Stomach smooth muscle (tissue), 2 donors: ENCODE results near the gene ZNF366.

Experiments used
- H3K27ac ChIP-seq: one replicate; pipeline ENCODE4 v1.7.0; 2013; ENCODE audit warnings: mild to moderate bottlenecking, low read length, inconsistent platforms
- H3K27me3 ChIP-seq, 2 donors: one replicate each; pipeline ENCODE4 v1.7.0; 2013; ENCODE audit warnings: low read length in 2 of 2; ENCODE audit not compliant: insufficient read depth in 2 of 2, control insufficient read depth in 1 of 2
- H3K36me3 ChIP-seq, 2 donors: one replicate each; pipeline ENCODE4 v1.7.0; 2013; ENCODE audit warnings: low read length in 2 of 2; ENCODE audit not compliant: control insufficient read depth in 2 of 2, insufficient read depth in 2 of 2
- H3K4me1 ChIP-seq: one replicate; pipeline ENCODE4 v1.7.0; 2013; ENCODE audit warnings: low read length; ENCODE audit not compliant: control insufficient read depth, insufficient read depth
- H3K4me3 ChIP-seq, 2 donors: one replicate each; pipeline ENCODE4 v1.7.0; 2013; ENCODE audit warnings: low read length in 2 of 2
- H3K9ac ChIP-seq, 2 donors: one replicate each; pipeline ENCODE4 v1.7.0; 2013; ENCODE audit warnings: low read length in 2 of 2, mild to moderate bottlenecking in 1 of 2
- H3K9me3 ChIP-seq, 2 donors: one replicate each; pipeline ENCODE4 v1.7.0; 2013; ENCODE audit warnings: low read length in 2 of 2; ENCODE audit not compliant: control insufficient read depth in 2 of 2
- donor health status: healthy.
- donor health status: Pancreatic carcinoma.

ZNF366 gene

GRCh38 chr5:72508241-72509170 is 1.3 kb upstream of the ZNF366 start:
- Histone ChIP-seq H3K27ac (peak overlapping the region; percentile 6), H3K27me3 (no peaks in the 10 kb centered on the region), H3K9ac (no peak overlapping the region), H3K9me3 (no peaks in the 10 kb centered on the region), H3K4me1 (peaks cover 21% of the 10 kb centered on the region), H3K36me3 (no peaks in the 10 kb centered on the region), H3K4me3 (no peak overlapping the region)

- no peaks in the 10 kb centered on the region for H3K9me3 ChIP-seq
- H3K27ac ChIP-seq = peak overlapping the region; percentile 6
- no peaks in the 10 kb centered on the region for H3K27me3 ChIP-seq
- H3K4me1 ChIP-seq = peaks cover 21% of the 10 kb centered on the region
- H3K9ac ChIP-seq = no peak overlapping the region
- no peak overlapping the region for H3K4me3 ChIP-seq
- no peaks in the 10 kb centered on the region for H3K36me3 ChIP-seq
Measured at GRCh38 chr5:72507907-72508238, 663 bp upstream of the ZNF366 start.

DNA sequence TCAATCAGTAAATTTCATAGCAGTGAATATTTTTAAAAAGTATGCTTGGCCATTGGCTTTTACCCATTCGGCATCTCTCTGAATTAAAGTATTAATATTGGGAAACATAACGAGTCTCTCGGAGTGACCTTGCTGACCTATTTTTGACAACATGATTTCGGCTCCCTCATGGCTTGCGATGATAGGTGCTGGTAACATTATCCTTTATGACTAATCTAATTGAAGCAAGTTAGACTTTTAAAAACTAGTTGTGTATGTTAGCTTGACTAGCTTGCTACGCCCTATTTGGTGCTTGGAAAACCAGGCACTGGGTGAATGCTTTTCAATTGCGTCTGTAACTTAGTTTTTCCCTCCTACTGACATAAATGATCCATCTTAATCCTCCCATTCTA is 1.1 kb downstream of the ZNF366 start:
- Histone ChIP-seq H3K9me3 (no peaks in the 10 kb centered on the region), H3K27ac (no peak overlapping the region), H3K36me3 (no peaks in the 10 kb centered on the region), H3K27me3 (no peaks in the 10 kb centered on the region), H3K4me1 (peaks cover 21% of the 10 kb centered on the region), H3K4me3 (peak overlapping the region in 1 of 2 donors; percentile 9), H3K9ac (no peak overlapping the region)

- Histone ChIP-seq H3K4me1 (peaks cover 18% of the 10 kb centered on the region), H3K9me3 (no peaks in the 10 kb centered on the region), H3K27me3 (no peaks in the 10 kb centered on the region), H3K9ac (no peak overlapping the region), H3K36me3 (no peaks in the 10 kb centered on the region), H3K27ac (no peak overlapping the region), H3K4me3 (no peak overlapping the region)
Measured at GRCh38 chr5:72505539-72506157, 1.6 kb downstream of the ZNF366 start.

DNA sequence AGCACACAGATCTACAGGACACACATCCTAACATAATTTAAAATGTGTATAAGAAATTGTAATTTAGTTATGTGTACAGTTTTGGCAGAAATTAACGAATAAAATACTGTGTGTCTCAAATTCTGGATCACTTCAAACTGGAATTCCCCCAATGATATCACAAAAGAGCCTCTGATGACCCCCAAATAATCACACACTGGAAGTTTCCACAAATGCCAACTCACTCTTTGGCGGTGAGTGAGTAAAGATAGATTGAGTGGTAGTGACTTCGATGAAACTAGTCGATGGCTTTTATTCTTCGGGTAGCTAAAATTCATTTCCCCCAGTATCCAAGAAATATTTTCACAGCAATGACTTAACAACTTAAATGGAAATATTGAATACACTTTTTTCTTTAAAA is 2.2 kb downstream of the ZNF366 start:
- H3K4me3 ChIP-seq = no peak overlapping the region
- H3K27ac ChIP-seq = no peak overlapping the region
- H3K9ac ChIP-seq = no peak overlapping the region
- no peaks in the 10 kb centered on the region for H3K9me3 ChIP-seq
- H3K27me3 ChIP-seq = no peaks in the 10 kb centered on the region
- no peaks in the 10 kb centered on the region for H3K36me3 ChIP-seq
- H3K4me1 ChIP-seq = peaks cover 14% of the 10 kb centered on the region

DNA sequence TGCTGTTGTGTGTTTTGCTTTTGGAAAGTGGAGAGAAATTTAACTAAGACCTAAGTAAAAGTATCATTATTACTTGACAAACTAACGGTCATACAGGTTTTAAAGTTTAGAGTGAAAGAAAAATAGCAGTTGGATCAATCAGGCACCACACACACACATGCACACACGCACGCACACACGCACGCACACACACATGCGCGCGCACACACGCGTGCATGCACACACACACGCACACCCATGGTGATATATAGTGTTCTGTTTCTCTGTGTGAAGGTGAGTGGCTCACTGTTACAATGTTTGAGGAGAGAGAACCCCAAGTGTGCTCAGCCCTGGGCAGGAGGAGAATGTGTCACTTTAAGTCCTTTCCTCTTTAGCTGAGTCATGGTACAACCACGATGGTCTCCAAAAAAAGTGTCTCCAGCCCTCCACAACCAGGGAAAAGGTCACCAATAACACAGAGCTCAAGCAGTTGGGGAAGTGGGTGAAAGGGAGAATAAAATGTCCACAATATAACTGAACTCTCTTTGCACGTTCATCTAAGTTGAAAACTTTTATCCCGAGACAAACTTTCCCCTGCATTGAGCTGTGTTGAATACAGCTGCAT is 3.2 kb downstream of the ZNF366 start:
- Histone ChIP-seq H3K27me3 (no peaks in the 10 kb centered on the region), H3K4me3 (no peak overlapping the region), H3K4me1 (peaks cover 7% of the 10 kb centered on the region), H3K36me3 (no peaks in the 10 kb centered on the region), H3K9ac (no peak overlapping the region), H3K27ac (no peak overlapping the region), H3K9me3 (no peaks in the 10 kb centered on the region)

GRCh38 chr5:72501488-72501887 is 5.7 kb downstream of the ZNF366 start:
- H3K4me1 ChIP-seq = no peaks in the 10 kb centered on the region

GRCh38 chr5:72499730-72500129 is 7.5 kb downstream of the ZNF366 start:
- Histone ChIP-seq H3K9ac (no peak overlapping the region), H3K4me3 (no peak overlapping the region), H3K27ac (no peak overlapping the region)

More at GRCh38 chr5:72501488-72501887, 5.7 kb downstream of the ZNF366 start:
- Histone ChIP-seq H3K9me3 (no peaks in the 10 kb centered on the region), H3K36me3 (no peaks in the 10 kb centered on the region), H3K9ac (no peak overlapping the region), H3K27me3 (no peaks in the 10 kb centered on the region), H3K4me3 (no peak overlapping the region), H3K27ac (no peak overlapping the region)

DNA sequence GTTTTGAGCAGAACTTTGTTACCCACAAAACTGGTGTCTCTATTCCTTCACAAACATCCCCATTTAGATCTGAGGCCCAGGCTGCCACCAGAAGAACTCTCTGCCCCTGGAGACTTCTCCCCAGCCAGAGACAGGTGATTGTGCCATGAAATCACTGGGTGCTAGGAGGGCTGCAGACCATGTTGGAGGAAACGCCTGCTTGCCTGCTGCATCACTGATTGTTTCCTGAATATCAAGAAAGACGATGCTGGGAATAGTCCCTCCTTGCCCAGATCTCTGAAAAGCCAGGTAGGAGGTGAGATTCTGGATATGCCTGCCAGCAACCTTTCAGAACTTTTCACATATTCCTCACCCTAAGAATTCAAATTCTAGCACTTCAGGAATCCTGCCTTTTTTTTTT is 8.1 kb downstream of the ZNF366 start:
- no peaks in the 10 kb centered on the region for H3K36me3 ChIP-seq
- H3K27ac ChIP-seq = no peak overlapping the region
- no peaks in the 10 kb centered on the region for H3K4me1 ChIP-seq

More at GRCh38 chr5:72499730-72500129, 7.5 kb downstream of the ZNF366 start:
- H3K27me3 ChIP-seq = no peaks in the 10 kb centered on the region
- H3K36me3 ChIP-seq = no peaks in the 10 kb centered on the region
- no peaks in the 10 kb centered on the region for H3K4me1 ChIP-seq
- H3K9me3 ChIP-seq = no peaks in the 10 kb centered on the region

GRCh38 chr5:72498284-72498683 is 8.9 kb downstream of the ZNF366 start:
- H3K4me3 ChIP-seq = no peak overlapping the region
- no peaks in the 10 kb centered on the region for H3K4me1 ChIP-seq
- no peaks in the 10 kb centered on the region for H3K36me3 ChIP-seq
- no peaks in the 10 kb centered on the region for H3K27me3 ChIP-seq
- H3K9ac ChIP-seq = no peak overlapping the region
- H3K27ac ChIP-seq = no peak overlapping the region
- no peaks in the 10 kb centered on the region for H3K9me3 ChIP-seq

More for the DNA sequence above, 8.1 kb downstream of the ZNF366 start:
- no peaks in the 10 kb centered on the region for H3K9me3 ChIP-seq
- H3K9ac ChIP-seq = no peak overlapping the region
- H3K4me3 ChIP-seq = no peak overlapping the region
- no peaks in the 10 kb centered on the region for H3K27me3 ChIP-seq
